Measurements from ENCODE around the gene FAM222A. TPM values are rescaled to one million over a fixed set of nuclear protein-coding genes. Genes with fewer than 3 reads are reported as not detected.

Gene FAM222A
- total and polyA plus RNA-seq, 2 of the 8 experiments (the other 6 are each of a cell fraction or from before 2014, with no cell fraction given), result 0.94 to 1.1 TPM

DNA sequence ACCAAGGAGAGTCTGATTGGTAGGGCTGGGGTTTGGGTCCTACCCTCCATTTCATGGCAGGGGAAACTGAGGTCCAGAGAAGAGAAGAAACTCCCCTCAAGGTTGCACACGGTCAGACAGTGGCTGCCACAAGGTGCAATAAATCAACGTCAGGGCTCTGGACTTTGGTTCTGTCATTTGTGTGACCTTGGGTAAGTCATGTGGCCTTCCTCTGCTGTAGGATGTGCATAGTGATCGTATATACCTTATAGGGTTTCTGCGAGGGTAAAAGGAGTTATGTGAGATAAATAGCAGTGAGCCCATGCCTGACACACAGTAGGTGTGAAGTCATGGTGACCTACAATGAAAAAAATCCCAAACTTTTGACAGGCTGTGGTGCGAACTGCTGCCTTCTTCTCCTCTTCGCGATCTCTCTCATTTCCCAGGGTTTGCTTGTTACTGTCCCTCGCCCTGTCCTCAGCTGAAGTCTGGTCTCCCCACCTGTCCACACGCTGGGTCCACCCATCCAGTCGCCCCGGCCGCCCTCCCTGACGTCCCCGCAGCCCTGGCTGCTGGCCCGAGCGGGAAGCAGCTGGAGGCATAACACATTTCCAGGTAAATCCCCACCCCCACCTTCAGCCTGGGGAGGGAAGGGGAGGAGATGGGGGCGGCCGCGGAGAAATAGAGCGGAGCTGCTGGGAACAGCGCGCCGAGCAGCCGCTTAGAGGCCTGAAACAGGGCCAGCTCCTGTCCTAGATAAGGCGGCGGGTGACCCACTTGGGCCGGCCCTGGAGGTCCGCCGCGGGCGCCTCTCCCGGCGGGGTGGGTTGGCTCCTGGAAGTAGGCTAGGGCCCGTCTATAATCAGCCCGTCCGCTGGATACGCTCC, 1.8 kb upstream of the FAM222A start:
- Histone ChIP-seq H2BK5ac (ENCODE audit: low read depth, low read length) (no peak overlapping the region), H3K4me1 (replicated peaks in 1 of 4; ENCODE audit: control insufficient read depth in 3 of 4, insufficient read depth in 4 of 4, low read length in 3 of 4) (peaks cover 4 to 20% (median 11%) of the 10 kb centered on the region in 4 experiments), H2AFZ (ENCODE audit: low read length) (no peak overlapping the region), H3K14ac (ENCODE audit: insufficient read length) (no peak overlapping the region), H4K5ac (ENCODE audit: insufficient read length, low read depth, low read length) (no peak overlapping the region), H3K9ac (replicated peaks in 1 of 4; ENCODE audit: extremely low read depth in 1 of 4, low read depth in 3 of 4, low read length in 3 of 4) (no peak overlapping the region), H3K23me2 (ENCODE audit: low read depth, low read length) (peaks cover 9% of the 10 kb centered on the region; the same call in 1 of the 2 replicates), H3K9me3 (ENCODE audit: insufficient read depth in 2 of 2, low read depth in 1 of 2, low read length in 1 of 2) (no peaks in the 10 kb centered on the region), H3K56ac (replicated peaks; ENCODE audit: insufficient read length, low read depth, low read length) (no peak overlapping the region), H4K8ac (ENCODE audit: extremely low read depth, insufficient read depth, low read length) (0 out of 2 replicates have a peak overlapping the region, but pooled peaks have one; percentile 53), H2BK20ac (ENCODE audit: low read length) (no peak overlapping the region), H2BK15ac (ENCODE audit: low read length) (no peak overlapping the region), H3K4me3 (ENCODE audit: extremely low read depth in 1 of 4, insufficient read depth in 2 of 4, low read depth in 3 of 4, low read length in 4 of 4) (peak overlapping the region in 2 of 4 experiments; percentile 3 to 47; a peak in 4 of 8 replicates), H3K79me1 (ENCODE audit: low read depth, low read length) (no peaks in the 10 kb centered on the region), H3K27ac (ENCODE audit: low read depth, low read length) (no peak overlapping the region), H3K23ac (ENCODE audit: insufficient read length) (no peak overlapping the region), H3K79me2 (ENCODE audit: control insufficient read depth in 1 of 2, insufficient read depth in 2 of 2, low read length in 2 of 2) (no peaks in the 10 kb centered on the region), H3K18ac (ENCODE audit: extremely low read depth, low read length) (no peak overlapping the region), H3K27me3 (replicated peaks in 1 of 4; ENCODE audit: control insufficient read depth in 3 of 4, extremely low read depth in 1 of 4, insufficient read depth in 3 of 4, low read length in 3 of 4) (peaks cover 4 to 39% (median 31%) of the 10 kb centered on the region in 4 experiments), H3K4me2 (ENCODE audit: insufficient read depth in 1 of 2, low read depth in 2 of 2, low read length in 2 of 2) (peak overlapping the region; percentile 47 to 49), H2BK120ac (replicated peaks; ENCODE audit: low read depth, low read length) (no peak overlapping the region), H3K4ac (replicated peaks; ENCODE audit: insufficient read length, low read depth, low read length) (no peak overlapping the region), H2AK5ac (ENCODE audit: low read depth, low read length) (no peak overlapping the region), H4K91ac (replicated peaks; ENCODE audit: insufficient read length, low read length) (no peak overlapping the region), H2BK12ac (ENCODE audit: low read depth, low read length) (no peak overlapping the region), H4K20me1 (replicated peaks in 1 of 2; ENCODE audit: control insufficient read depth in 1 of 2, insufficient read depth in 2 of 2, low read length in 2 of 2) (peaks cover 0 to 6% of the 10 kb centered on the region in 2 experiments), H3K36me3 (ENCODE audit: control insufficient read depth in 2 of 4, insufficient read depth in 4 of 4, low read length in 3 of 4) (no peaks in the 10 kb centered on the region)
- ChIA-PET POLR2A (ENCODE audit: partially characterized antibody) (interaction anchor here (0.7 kb wide), 1 partner anchor 9 kb away, joined by 3 read pairs; no protein-coding TSS in a partner anchor), CTCF (ENCODE audit: partially characterized antibody) (interaction anchor here (0.6 to 4.0 kb wide), 10 partner anchors 17 to 193 kb away, joined by 3 to 24 read pairs (median 4); no protein-coding TSS in a partner anchor)
- FAIRE-seq, result no peak
- no peak for DNase-seq (ENCODE audit: low read depth in 1 of 2, low spot score in 2 of 2)
- 50% methylated on average over 25 of the region's 37 CpGs; no CpG with 5 or more reads in 1 of the 2 experiments for WGBS, 2 experiments (ENCODE audit: extremely low coverage in 1 of 2, insufficient coverage in 1 of 2, insufficient read length in 1 of 2, insufficient replicate concordance in 2 of 2, low coverage in 1 of 2, low lambda C conversion rate in 2 of 2, missing lambda C conversion rate in 1 of 2)
- TF ChIP-seq BRCA1 (IDR thresholded peaks at IDR 0.05; ENCODE audit: low read depth, low read length), result no peak
- TF ChIP-seq CTBP2 (IDR thresholded peaks at IDR 0.05; ENCODE audit: borderline replicate concordance, insufficient read depth, insufficient read length, low read length), result no peak
- TF ChIP-seq POLR2A (IDR thresholded peaks at IDR 0.05; ENCODE audit: control extremely low read depth in 1 of 2, low read depth in 2 of 2, low read length in 2 of 2), result no peak
- TF ChIP-seq KDM1A (IDR thresholded peaks at IDR 0.05; ENCODE audit: borderline replicate concordance, low read length), result no peak
- TF ChIP-seq TEAD4 (IDR thresholded peaks at IDR 0.05; ENCODE audit: low read depth, low read length), result no peak
- TF ChIP-seq, protein P1, sequence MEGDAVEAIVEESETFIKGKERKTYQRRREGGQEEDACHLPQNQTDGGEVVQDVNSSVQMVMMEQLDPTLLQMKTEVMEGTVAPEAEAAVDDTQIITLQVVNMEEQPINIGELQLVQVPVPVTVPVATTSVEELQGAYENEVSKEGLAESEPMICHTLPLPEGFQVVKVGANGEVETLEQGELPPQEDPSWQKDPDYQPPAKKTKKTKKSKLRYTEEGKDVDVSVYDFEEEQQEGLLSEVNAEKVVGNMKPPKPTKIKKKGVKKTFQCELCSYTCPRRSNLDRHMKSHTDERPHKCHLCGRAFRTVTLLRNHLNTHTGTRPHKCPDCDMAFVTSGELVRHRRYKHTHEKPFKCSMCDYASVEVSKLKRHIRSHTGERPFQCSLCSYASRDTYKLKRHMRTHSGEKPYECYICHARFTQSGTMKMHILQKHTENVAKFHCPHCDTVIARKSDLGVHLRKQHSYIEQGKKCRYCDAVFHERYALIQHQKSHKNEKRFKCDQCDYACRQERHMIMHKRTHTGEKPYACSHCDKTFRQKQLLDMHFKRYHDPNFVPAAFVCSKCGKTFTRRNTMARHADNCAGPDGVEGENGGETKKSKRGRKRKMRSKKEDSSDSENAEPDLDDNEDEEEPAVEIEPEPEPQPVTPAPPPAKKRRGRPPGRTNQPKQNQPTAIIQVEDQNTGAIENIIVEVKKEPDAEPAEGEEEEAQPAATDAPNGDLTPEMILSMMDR (IDR thresholded peaks at IDR 0.05; ENCODE audit: control extremely low read depth in 1 of 3, insufficient read depth in 1 of 3, low read depth in 1 of 3, low read length in 3 of 3), result no peak
- TF ChIP-seq, protein P2, sequence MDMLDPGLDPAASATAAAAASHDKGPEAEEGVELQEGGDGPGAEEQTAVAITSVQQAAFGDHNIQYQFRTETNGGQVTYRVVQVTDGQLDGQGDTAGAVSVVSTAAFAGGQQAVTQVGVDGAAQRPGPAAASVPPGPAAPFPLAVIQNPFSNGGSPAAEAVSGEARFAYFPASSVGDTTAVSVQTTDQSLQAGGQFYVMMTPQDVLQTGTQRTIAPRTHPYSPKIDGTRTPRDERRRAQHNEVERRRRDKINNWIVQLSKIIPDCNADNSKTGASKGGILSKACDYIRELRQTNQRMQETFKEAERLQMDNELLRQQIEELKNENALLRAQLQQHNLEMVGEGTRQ (IDR thresholded peaks at IDR 0.05; ENCODE audit: low read length), result no peak
